C4-2B (cell line): Measurements from ENCODE around the gene C11orf65.

Source experiments
- ZFX ChIP-seq: fragments of 450-650 bp; IDR thresholded peaks from 2 replicates; pipeline ENCODE4 v1.6.1; 2017
- TF ChIP-seq, protein P1 (sequence below): fragments of 450-650 bp; conservative IDR thresholded peaks from 2 replicates; pipeline ENCODE4 v1.5.1; 2017; ENCODE audit warnings: mild to moderate bottlenecking

DNA sequence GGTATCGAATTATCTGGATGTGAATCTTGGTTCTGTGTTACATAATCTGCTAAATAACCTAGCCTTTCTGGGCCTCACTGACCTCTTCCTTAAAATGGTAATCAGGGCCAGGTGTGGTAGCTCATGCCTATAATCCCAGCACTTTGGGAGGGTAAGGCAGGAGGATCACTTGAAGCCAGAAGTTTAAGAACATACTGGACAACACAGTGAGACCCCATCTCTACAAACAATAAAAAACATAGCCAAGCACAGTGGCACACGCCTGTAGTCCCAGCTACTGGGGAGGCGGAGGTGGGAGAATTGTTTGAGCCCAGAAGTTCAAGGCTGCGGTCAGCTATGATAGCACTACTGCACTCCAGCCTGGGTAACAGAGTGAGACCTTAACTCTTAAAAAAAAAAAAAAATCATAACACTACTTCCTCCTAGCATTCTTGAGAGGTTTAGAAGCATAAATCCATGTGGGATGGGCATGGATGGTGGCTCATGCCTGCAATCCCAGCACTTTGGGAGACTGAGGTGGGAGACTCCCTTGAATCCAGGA is 72.5 kb downstream of the C11orf65 start:
- TF ChIP-seq, protein P1, sequence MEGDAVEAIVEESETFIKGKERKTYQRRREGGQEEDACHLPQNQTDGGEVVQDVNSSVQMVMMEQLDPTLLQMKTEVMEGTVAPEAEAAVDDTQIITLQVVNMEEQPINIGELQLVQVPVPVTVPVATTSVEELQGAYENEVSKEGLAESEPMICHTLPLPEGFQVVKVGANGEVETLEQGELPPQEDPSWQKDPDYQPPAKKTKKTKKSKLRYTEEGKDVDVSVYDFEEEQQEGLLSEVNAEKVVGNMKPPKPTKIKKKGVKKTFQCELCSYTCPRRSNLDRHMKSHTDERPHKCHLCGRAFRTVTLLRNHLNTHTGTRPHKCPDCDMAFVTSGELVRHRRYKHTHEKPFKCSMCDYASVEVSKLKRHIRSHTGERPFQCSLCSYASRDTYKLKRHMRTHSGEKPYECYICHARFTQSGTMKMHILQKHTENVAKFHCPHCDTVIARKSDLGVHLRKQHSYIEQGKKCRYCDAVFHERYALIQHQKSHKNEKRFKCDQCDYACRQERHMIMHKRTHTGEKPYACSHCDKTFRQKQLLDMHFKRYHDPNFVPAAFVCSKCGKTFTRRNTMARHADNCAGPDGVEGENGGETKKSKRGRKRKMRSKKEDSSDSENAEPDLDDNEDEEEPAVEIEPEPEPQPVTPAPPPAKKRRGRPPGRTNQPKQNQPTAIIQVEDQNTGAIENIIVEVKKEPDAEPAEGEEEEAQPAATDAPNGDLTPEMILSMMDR = no peak
- no peak for TF ChIP-seq ZFX
